ENCODE data around the gene ATP8A2.

The ATP8A2 gene

DNA sequence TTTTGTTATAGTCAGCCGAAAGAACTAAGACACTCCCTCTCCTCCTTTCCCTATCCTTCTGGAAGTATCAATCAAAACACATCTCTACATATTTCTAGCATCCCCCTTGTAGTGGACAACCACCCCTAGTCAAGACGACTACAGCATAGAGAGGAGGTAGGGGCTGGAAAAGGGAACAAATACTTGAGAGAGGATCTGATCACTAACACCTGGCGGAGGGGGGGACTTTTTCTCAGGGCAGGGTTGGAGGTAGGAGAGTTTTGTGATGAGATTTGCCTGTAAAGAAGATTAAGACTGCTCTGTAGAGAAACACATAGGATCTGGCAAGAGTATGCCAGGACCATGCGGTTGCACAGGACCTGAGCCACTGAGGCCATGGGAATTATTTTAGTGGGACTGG is 471.9 kb downstream of the ATP8A2 start:
- DNase-seq (ENCODE audit: extremely low read depth in 1 of 2, low read depth in 1 of 2) = no peak

DNA sequence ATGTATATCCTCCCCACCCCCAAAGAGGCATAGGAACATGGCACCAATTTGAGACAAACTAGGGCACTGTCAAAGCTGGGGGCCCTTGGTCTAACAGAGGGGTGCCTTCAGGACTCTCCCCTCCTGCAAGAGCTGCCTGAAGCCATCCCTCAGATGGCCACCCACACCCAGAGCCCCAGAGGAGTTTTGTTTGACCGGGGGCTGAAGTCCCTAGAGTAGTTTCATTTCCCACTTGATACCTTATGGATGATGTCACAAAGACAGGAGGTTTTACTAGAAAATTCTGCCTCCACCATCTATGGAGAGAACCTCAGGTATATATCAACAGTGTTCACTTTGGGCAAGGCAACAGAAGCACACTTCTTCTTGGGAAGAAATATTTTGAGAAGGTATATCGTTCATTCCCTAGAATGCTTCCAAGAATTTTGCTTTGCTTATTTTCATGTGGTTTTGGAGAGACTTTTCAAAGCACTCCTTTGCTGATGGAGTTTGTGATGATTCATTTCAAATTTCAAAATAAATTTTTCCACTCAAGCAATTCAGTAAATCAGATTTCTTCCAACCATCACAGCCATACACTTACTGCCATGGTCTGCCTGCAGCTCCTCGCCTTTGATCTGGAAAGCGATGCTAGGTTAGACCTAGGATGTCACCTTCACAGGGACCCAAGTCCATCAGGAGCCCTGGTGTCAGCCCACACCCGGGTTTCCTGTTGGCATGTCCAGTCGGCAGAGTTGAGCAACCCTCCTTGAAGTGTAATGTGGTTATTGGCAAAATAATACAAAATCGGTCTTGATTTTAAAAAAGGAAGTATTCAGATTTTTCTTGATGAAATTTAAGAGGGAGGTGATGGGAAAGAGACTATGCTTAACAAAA is 473.0 kb downstream of the ATP8A2 start:
- no peak for DNase-seq (ENCODE audit: extremely low read depth in 1 of 2, low read depth in 1 of 2)

DNA sequence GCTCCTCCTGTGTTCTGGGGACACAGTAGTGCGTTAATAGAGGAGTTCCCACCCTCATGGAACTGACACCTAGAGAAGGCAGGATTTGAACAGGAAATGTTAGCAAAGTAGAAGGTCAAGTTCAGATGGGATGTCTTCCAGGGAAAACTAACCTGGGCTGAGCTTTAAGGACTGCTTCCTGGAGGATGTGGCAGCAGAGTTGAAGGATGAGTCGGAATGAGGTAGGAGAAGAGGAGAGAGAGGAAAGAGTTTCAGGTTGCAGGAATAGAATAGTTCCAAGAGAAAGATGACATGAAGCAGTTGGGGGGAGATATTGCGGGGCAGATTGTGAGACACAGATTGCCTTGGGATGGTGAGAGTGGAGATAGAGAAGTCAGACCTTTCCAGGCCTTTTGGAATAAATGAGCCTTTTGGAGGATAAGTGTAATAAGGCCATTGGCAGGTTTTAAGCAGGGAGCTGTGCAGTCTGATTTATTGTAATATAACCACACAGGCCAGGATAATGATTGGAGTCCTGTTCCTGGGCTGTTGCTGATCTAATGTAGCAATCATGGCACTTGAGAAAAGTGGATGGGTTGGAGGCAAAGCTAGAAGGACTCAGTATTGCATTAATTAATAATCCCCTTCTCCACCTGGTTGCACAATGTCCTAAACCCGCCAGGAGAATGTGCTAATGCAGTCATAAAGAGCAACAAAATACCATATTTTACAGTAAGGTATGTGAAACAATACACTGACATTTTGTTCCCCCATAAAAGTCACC is 474.6 kb downstream of the ATP8A2 start:
- DNase-seq (ENCODE audit: extremely low read depth in 1 of 2, low read depth in 1 of 2) = no peak

DNA sequence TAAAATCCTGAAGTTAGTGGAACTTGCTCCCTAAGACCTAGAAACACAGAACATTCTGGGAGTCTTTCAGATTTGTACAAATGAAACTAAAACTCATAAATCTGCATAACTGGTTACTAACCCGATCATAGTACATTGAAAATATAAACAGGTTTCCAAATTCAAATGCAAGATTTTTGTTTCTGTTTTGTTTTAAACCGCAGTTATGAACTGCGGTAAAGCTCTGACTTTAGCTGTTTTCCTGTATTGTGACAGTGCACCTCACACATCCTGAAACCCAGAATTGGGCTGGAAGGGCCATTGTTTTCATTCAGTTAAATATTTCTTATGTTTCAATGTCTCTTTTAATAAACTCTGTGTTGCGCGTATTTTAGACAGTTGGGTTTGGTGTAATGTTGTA is 475.4 kb downstream of the ATP8A2 start:
- DNase-seq (ENCODE audit: extremely low read depth in 1 of 2, low read depth in 1 of 2) = no peak

DNA sequence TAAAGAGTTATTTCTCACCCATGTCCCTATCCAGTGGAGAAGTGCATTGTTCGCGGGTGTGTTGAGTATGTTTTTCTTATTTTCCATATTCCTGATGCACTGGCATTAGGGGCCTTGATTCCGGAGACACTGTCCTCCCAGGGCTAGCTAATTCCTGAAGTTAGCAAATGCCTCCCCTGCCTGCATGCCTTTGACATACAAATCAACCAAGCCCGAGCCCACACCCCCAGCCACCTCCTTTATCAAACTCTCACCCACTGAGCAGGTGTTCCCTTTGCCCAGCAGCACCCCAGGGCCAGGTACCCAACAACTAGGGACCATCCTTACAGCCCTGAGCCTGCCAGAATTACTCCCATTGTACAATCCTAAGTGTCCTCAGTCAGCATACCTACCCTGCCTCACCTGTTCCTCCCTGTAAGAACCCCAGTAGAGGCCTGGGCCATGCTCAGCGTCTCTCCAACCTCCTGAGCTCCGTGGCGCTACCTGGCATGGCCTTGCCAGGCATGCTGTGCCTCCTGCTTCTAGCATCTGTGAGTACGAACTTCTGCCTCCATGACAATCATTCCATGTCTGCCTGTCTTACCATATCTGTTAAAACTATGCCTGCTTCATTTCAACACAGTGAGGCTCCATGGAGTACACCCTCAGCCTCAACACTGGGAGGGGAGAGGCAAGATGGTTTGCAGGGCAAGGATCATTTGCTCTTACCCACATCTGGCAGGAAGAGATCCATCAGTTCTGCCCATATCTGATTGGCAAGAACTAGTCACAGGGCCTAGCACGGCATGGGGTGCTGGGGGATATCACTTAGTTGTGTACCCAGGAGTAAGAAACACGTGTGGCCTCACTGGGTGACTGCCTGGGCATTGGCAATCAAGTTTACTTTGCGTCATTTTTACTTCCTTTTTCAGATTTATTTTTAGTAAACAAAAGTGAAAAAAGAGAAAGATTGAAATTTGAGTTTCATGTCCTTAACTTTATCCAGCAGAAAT is 476.2 kb downstream of the ATP8A2 start:
- DNase-seq (ENCODE audit: extremely low read depth in 1 of 2, low read depth in 1 of 2) = no peak

DNA sequence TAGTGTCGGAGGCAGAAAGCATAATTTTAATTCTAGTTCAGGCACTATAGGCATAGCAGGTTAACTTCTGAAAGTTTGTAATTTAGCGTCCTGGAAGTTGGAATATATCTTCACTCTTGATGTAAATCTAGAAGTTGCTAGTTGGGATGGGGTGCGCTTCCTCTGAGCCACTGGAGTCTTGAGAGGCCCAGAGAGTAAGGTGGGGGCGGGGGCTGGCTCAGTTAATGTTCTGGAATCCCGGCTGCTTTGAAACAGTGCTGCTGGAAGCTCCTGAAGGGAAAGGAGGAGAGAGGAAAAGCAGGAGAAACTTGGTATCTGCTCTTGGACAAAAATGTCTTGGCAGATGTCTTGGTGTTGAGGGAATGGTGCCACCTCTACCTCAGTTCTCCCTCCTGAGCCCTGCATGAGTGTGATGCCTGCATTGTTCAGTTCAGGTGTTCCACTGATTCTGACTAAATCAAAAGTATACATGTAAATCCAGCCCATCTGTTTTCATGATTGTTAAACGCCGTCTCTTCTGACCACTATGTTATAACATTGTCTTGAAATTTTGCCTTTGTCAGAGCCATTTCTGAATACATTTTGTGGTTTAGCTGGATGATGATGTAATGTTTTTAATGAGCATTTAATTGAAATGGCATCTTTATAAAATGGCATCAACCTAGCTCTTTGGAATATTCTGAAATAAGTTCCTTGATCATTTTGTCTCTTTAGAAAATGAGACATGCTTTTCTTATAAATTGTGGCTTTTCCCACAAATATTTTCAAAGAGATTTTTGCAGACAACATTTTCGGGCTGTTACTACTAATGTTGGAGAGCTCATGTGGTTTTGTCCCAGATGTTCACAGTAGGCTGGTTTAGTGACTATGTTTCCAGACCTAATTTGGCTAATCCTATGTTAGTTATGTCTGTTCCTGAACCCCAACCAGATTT is 477.3 kb downstream of the ATP8A2 start:
- DNase-seq (ENCODE audit: extremely low read depth in 1 of 2, low read depth in 1 of 2) = no peak

DNA sequence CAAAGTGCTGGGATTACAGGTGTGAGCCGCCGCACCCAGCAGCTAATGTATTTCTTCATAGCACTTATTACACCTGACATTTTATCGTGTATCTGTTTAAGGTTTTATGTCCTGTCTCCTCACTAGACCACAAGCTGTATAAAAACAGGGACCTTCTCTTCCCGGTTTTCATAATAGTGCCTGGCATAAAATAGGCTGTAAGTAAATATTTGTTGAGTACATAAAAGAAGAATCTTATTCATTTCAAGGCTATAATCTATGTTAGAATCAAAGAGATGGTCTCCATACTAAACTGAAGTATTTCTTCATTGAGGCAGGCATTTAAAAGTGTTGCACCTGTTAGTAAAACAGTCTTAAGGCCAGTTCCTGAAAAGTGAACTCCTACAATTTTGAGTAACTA is 486.1 kb downstream of the ATP8A2 start:
- DNase-seq (ENCODE audit: extremely low read depth in 1 of 2, low read depth in 1 of 2) = no peak

DNA sequence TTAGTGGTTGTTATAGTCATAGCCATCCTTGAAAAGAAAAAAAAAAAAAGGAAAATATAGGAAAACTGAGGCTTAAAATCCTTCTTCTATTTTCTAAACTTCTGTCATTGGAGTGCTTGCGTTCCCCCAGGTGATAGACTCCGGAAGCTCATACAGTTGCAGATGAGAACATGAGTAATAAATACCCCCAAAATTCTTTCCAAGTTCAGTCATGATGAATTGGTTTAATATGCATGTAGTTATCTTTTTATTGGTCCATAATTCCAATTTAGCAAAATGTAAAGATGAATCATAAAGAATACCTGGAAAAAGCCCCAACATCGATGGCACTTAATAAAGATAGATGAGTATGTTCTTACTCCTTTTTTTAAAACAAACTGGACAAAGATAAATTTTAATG is 487.8 kb downstream of the ATP8A2 start:
- DNase-seq (ENCODE audit: extremely low read depth in 1 of 2, low read depth in 1 of 2) = no peak

DNA sequence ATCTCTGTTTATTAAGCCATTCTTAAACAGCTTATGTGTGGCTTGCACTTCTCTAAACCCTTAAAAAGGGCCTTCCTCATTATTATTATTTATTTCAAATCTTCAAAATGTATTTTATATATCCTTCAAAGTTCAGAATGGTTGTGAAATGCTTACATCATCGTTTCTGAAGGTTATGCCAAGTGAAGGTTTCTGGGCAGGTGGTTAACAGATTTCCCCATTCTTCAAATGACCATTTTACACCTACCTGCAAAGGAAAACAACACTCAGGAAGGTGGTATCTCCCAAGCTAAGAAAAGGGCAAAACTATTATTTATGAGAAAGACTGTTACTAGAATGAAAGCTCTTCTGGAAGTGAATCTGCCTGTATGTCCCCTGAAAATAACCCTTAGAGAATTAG is 488.5 kb downstream of the ATP8A2 start:
- no peak for DNase-seq (ENCODE audit: extremely low read depth in 1 of 2, low read depth in 1 of 2)

DNA sequence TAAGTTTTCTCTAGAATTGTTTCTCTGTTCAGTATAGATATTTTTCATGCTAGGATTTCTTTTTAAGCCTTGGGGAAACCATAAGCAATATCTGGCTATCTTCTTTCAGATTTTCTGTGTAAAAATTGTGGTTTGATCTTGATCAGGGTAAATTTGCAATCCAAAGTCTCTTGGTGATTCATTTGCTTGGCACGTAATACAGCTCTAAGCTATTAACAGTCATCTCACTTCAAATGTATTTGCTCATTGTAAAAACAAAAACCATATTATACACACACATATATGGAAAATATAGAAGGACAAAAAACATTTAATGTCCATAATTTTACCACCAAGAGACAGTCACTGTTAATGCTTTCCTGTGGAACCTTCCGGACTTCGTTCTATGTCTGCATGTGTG is 489.1 kb downstream of the ATP8A2 start:
- DNase-seq (ENCODE audit: extremely low read depth in 1 of 2, low read depth in 1 of 2) = no peak

DNA sequence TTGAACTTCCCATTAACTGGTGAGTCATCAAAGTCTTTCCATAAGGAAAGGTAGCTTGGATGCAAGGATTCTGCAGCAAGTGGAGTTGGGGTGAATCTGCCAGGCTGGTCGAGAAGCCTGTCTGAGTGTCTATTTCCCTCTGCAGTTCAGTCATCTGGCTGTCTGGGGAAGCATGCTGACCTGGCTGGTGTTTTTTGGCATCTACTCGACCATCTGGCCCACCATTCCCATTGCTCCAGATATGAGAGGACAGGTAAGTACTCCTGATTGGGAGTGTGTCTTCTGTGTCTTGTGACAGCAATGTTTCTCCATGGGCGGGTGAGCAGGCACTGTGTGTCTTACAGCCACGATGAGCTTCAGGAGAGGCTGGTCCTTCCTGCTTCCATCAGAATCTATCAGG is 490.4 kb downstream of the ATP8A2 start:
- DNase-seq (ENCODE audit: extremely low read depth in 1 of 2, low read depth in 1 of 2) = no peak

DNA sequence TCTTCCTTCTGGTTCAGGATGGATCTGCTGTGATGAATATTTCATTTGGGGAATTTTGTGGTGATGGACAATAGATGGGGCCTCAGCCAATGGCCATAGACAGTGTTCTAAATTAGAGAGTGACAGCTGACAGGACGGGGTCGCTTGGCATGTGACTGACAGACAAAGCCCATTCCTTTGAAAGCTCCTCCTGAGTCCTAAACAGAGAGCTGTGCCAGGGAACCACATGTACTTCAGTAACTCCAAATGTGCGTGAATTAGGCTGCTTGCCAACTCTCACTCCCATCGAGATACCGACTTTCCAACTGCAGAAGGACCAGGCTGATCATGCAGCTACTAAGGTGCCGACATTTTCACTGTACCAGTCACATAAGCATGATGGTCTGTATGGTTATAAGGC is 492.3 kb downstream of the ATP8A2 start:
- DNase-seq (ENCODE audit: extremely low read depth in 1 of 2, low read depth in 1 of 2) = no peak

DNA sequence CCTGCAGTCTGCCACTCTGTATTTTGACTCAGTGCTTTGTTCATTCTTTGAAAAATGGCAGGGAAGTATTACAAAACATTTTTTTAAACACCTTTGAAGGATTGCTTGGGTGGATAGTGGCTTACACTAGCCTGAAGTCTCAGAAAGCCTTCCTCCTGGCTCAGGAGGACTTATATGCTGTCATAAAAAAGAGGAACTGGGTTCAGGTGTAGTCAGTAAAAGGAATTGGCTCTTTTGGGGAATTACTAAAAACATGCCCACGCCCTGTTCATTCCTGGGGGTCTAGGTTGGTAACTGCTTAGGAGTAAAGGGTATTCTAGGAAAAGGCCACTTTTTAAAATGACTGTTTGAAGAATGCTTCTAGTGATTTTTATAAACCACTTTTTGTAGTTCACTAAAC is 493.2 kb downstream of the ATP8A2 start:
- no peak for DNase-seq (ENCODE audit: extremely low read depth in 1 of 2, low read depth in 1 of 2)

DNA sequence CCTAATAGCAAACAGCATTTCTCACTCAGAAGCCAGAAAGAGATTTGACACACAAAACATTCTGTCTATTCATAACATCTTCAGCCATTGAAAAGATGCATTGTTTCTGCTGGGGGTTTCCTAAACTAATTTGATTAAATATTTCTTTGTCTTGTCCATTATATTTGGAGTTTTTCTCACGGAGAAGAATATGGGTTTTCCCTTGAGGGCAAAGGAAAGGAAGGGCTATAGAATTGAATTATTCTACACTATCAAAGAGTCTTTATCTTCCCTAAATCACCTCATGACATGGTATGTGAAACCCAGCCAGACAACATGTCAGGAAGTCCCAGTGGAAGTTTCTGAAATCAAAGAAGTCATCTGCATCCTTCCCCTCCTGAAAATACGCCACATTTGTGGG is 493.6 kb downstream of the ATP8A2 start:
- no peak for DNase-seq (ENCODE audit: extremely low read depth in 1 of 2, low read depth in 1 of 2)

DNA sequence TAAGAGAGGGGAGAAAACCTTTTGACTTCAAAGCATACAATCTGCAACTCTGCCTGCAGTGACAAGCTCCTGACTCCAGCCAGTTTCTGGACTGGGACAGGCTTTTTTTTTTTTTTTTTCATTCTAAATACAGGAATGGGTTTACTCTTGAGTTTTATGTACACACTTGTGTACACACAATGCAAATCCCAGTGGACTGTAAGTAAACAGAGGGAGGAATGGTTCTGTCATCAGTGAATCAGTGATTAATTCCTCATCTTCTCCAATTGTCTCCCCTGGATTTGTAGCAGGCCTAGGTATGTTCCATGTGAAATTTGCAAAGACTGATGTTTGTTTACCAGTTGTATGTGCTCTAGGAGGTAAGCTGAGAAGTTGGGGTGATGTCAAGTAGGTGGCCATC is 495.3 kb downstream of the ATP8A2 start:
- no peak for DNase-seq (ENCODE audit: extremely low read depth in 1 of 2, low read depth in 1 of 2)

DNA sequence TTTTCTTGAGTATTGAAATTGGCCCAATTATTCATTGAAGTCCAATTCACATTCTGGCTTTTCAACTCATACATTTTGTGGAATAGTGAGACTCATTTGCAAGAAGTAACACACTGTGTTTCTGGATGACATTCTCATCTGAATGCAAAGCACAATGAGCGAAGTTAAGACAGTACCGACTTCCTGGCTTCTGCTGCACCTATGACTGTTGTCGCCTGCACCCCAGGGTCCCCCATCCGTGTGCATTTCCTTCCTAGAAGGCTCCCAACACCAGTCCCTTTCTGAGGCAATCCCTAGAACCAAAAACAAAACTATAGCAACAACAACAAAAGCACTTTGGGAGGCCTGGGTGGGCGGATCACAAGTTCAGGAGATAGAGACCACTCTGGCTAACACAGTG is 496.7 kb downstream of the ATP8A2 start:
- no peak for DNase-seq (ENCODE audit: extremely low read depth in 1 of 2, low read depth in 1 of 2)

DNA sequence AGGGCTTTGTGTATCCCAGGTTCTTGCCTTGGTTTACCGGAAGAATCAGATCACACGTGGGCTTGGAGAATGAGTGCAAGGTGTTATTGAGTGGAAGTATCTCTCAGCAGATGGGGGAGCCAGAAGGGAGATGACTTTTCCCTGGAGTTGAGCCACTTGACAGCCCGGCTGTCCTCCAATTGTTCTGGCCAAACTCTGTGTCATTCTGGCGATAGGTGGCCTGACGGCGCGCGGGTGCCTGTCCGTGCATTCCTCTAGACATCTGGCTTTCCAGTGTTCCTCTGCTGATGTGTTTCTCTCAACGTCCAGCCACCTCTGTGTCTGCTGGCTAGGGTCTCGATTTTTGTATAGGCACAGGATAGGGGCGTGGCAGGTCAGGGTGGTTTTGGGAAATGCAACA is 498.2 kb downstream of the ATP8A2 start:
- DNase-seq (ENCODE audit: extremely low read depth in 1 of 2, low read depth in 1 of 2) = no peak

DNA sequence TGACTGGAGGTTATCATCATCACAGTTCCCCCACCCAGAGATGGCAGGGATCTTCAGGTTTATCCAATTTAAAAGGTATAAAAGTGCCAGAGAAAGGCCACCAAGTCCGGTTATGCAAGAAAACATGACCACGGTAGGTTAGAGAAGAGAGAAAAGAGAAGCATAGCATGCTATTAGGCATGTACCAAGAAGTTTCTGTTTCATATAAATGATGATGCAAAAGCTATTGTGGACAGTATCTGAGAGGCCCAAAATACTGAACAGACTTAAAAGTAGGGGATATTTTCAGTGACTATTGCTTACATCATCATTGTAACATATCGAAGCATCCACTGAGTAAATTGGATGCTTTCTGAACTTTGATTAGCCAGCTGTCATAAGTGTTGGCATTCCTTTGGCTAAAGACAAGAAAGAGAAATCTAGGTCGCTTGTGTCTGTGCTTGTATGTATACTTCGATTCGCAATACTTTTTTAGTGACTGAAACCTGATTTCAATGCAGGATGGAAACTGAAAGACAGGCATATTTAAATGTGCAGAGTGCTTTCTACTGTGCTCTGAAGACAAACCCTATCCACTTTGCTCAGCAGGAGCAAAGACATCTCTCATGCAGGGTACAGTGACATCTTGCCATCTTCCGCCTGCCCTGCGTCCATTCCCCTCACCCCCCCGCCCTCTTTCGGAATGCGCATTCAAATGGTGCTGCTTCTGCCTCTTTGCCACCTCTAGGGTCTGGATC is 499.8 kb downstream of the ATP8A2 start:
- DNase-seq (ENCODE audit: extremely low read depth in 1 of 2, low read depth in 1 of 2) = no peak

DNA sequence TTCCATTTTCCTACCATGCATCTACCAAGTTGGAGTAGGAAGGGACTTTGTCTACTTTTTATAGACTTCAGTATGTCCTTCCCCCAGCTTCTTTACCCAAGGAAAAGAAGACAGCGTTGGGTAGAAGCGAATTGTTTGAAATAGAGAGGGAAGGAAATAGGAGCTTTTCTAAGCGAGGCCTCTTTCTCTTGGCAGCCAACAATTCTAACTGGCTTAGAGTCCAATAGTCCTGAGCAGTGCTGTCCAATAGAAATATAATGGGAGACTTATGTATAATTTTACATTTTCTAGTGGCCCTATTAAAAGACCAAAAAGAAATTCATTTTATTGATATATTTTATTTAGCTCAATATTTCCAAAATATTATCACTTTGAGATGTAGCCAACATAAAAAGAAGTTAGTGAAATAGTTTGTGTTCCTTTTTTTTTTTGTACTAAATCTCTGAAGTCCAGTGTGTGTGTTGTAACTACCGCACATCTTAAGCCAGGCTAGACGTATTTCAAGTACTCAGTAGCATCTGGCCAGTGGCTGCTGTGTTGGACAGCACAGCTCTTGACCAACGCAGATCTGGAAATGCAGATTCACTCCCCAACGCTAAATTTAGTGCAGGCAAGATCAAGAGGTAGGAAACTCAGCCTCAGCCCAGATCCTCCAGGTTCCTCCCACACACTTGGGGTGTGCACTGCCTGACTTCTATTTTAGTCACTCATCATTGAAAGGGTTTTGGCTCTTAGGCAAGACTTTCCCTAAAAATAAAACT is 500.9 kb downstream of the ATP8A2 start:
- no peak for DNase-seq (ENCODE audit: extremely low read depth in 1 of 2, low read depth in 1 of 2)
